HepG2 (cell line): ENCODE data around the gene DDX39B. TPM values are rescaled to one million over a fixed set of nuclear protein-coding genes. Genes with fewer than 3 reads are reported as not detected.

ENCODE experiments used
- CREB1 ChIP-seq, 2 experiments: fragments of 450-650 bp in 1 of 2; IDR thresholded peaks; 2 replicates each; pipeline ENCODE4 v1.6.1; 2016 to 2017; ENCODE audit warnings: control low read depth in 1 of 2, mild to moderate bottlenecking in 1 of 2, missing compliant biosample characterization in 1 of 2, missing genetic modification characterization in 1 of 2
- FOSL2 ChIP-seq: sonication (generic); formaldehyde crosslinking; IDR thresholded peaks from 2 replicates; pipeline ENCODE4 v1.4.0; 2020; ENCODE audit warnings: missing genetic modification reagents
- LCORL ChIP-seq, 2 experiments: fragments of 450-650 bp in 1 of 2; sonication (generic) in 1 of 2; formaldehyde crosslinking in 1 of 2; IDR thresholded peaks; 2 replicates each; pipeline versions ENCODE4 v1.5.0 to v1.6.1; 2017 to 2020; ENCODE audit warnings: antibody characterized with exemption in 1 of 2, missing genetic modification reagents in 1 of 2
- RBFOX2 ChIP-seq: fragments of 200-400 bp; formaldehyde crosslinking; IDR thresholded peaks from 2 replicates; pipeline ENCODE4 v1.6.1; 2017; ENCODE audit warnings: low read depth, mild to moderate bottlenecking, low read length
- SMARCE1 ChIP-seq: fragments of 450-650 bp; IDR thresholded peaks from 2 replicates; pipeline ENCODE4 v1.6.1; 2017; ENCODE audit warnings: borderline replicate concordance
- SP4 ChIP-seq: sonication (generic); formaldehyde crosslinking; IDR thresholded peaks from 2 replicates; pipeline ENCODE4 v1.8.1; 2023; ENCODE audit warnings: mild to moderate bottlenecking, missing genetic modification reagents
- SYNCRIP ChIP-seq: fragments of 200-400 bp; formaldehyde crosslinking; IDR thresholded peaks from 2 replicates; pipeline ENCODE4 v1.6.1; 2018; ENCODE audit warnings: mild to moderate bottlenecking, low read depth, low read length; ENCODE audit not compliant: insufficient read depth
- TBX2 ChIP-seq: sonication (generic); formaldehyde crosslinking; IDR thresholded peaks from 2 replicates; pipeline ENCODE4 v1.5.0; 2020; ENCODE audit warnings: missing genetic modification reagents, mild to moderate bottlenecking, borderline replicate concordance
- ZNF251 ChIP-seq: sonication (generic); formaldehyde crosslinking; IDR thresholded peaks from 2 replicates; pipeline ENCODE4 v1.9.0; 2021; ENCODE audit warnings: mild to moderate bottlenecking, missing genetic modification reagents
- ZNF335 ChIP-seq: sonication (generic); formaldehyde crosslinking; IDR thresholded peaks from 2 replicates; pipeline ENCODE4 v1.4.0; 2020; ENCODE audit warnings: missing genetic modification reagents
- ZNF446 ChIP-seq: sonication (generic); formaldehyde crosslinking; IDR thresholded peaks from 2 replicates; pipeline ENCODE4 v1.5.0; 2020; ENCODE audit warnings: mild to moderate bottlenecking, missing genetic modification reagents
- ZNF629 ChIP-seq: sonication (generic); formaldehyde crosslinking; conservative IDR thresholded peaks from 2 replicates; pipeline ENCODE4 v1.5.0; 2020; ENCODE audit warnings: missing genetic modification reagents
- ZSCAN30 ChIP-seq: sonication (generic); formaldehyde crosslinking; IDR thresholded peaks from 2 replicates; pipeline ENCODE4 v1.5.0; 2020; ENCODE audit warnings: mild to moderate bottlenecking, missing genetic modification reagents
- polyA plus RNA-seq, 8 experiments: library from polyadenylated mRNA; depleted of rRNA in 3 of 8; stranded (reverse) in 7 of 8; unstranded in 1 of 8; fragments of >200 nt; fragmentation: Illumina TruSeq in 4 of 8; extraction: Trizol in 4 of 8; gene quantifications; 2 replicates each; pipeline versions ENCODE4 v1.2.1 to v1.2.3, GENCODE V29; 2011 to 2016; ENCODE audit warnings: low read depth in 4 of 8, missing spikeins in 1 of 8, mixed read lengths in 1 of 8; ENCODE audit not compliant: insufficient read depth in 1 of 8
- total RNA-seq, 5 experiments: library from RNA; depleted of rRNA; stranded (reverse); fragments of >200 nt; fragmentation: Illumina TruSeq; extraction: Trizol; gene quantifications; 2 replicates each; pipeline ENCODE4 v1.2.3, GENCODE V29; 2016; ENCODE audit warnings: low read depth in 1 of 5
- TF ChIP-seq, protein P1 (sequence below): IDR thresholded peaks from 2 replicates; pipeline ENCODE4 v1.4.0; 2020; ENCODE audit warnings: mild to moderate bottlenecking, missing genetic modification reagents
- TF ChIP-seq, protein P2 (sequence below): sonication (generic); formaldehyde crosslinking; IDR thresholded peaks from 2 replicates; pipeline ENCODE4 v1.9.0; 2021; ENCODE audit warnings: missing genetic modification reagents, borderline replicate concordance
- TF ChIP-seq, protein P3 (sequence below): sonication (generic); formaldehyde crosslinking; IDR thresholded peaks from 2 replicates; pipeline ENCODE4 v1.5.1; 2020; ENCODE audit warnings: missing genetic modification reagents, mild to moderate bottlenecking, borderline replicate concordance
- TF ChIP-seq, protein P4 (sequence below): sonication (generic); formaldehyde crosslinking; IDR thresholded peaks from 2 replicates; pipeline ENCODE4 v1.4.0; 2020; ENCODE audit warnings: mild to moderate bottlenecking, missing genetic modification reagents

Gene DDX39B
- total and polyA plus RNA-seq, 2 of the 13 experiments (the other 11 are each of a cell fraction or from before 2014, with no cell fraction given), result 570 to 678 TPM

DNA sequence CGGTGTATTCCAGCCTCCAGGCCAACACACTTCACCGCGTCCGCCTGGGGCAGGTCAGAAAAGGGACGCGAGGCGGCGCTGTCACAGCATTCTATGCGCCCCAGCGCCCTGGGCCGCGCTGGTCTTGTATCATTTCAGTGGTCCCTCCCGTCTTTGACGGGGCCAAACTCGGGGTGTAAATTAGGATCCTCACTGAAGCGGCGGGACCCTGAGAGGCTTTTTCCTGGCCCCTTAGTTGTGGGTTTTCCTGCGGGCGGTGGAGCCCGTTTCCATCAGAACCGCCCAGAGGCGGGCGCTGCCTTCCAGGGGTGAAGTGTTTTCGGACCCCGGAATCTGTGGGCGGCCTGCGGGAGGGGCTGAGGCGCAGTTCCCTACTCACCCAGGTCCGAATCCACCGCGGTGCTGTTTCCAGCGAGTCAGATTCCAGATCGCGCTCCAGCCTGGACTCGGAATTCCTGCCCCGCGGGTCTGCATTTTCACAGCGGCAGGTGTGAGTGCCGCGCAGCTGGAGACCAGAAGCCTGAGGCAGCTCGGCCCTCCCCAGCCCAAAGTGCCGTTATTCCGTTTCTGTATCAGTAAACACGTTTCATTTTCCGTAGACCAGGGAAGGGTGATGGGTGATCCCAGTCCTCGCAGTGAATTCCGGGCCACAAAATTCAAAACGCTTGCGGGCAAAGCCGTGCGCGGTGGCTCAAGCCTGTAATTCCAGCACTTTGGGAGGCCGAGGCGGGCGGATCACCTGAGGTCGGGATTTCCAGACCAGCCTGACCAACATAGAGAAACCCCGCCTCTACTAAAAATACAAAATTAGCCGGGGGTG is 47.7 kb downstream of the DDX39B start (continued):
- TF ChIP-seq, protein P1, sequence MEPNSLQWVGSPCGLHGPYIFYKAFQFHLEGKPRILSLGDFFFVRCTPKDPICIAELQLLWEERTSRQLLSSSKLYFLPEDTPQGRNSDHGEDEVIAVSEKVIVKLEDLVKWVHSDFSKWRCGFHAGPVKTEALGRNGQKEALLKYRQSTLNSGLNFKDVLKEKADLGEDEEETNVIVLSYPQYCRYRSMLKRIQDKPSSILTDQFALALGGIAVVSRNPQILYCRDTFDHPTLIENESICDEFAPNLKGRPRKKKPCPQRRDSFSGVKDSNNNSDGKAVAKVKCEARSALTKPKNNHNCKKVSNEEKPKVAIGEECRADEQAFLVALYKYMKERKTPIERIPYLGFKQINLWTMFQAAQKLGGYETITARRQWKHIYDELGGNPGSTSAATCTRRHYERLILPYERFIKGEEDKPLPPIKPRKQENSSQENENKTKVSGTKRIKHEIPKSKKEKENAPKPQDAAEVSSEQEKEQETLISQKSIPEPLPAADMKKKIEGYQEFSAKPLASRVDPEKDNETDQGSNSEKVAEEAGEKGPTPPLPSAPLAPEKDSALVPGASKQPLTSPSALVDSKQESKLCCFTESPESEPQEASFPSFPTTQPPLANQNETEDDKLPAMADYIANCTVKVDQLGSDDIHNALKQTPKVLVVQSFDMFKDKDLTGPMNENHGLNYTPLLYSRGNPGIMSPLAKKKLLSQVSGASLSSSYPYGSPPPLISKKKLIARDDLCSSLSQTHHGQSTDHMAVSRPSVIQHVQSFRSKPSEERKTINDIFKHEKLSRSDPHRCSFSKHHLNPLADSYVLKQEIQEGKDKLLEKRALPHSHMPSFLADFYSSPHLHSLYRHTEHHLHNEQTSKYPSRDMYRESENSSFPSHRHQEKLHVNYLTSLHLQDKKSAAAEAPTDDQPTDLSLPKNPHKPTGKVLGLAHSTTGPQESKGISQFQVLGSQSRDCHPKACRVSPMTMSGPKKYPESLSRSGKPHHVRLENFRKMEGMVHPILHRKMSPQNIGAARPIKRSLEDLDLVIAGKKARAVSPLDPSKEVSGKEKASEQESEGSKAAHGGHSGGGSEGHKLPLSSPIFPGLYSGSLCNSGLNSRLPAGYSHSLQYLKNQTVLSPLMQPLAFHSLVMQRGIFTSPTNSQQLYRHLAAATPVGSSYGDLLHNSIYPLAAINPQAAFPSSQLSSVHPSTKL (CRISPR knock-in tag), result peak; percentile 52
- peak; percentile 94 for TF ChIP-seq ZNF335 (CRISPR knock-in tag)
- TF ChIP-seq ZNF446 (CRISPR knock-in tag), result 0 out of 2 replicates have a peak, but pooled peaks have one; percentile 41
- TF ChIP-seq ZNF251 (CRISPR knock-in tag), result no peak
- TF ChIP-seq LCORL (IDR thresholded peaks at IDR 0.05), result no peak
- TF ChIP-seq LCORL (CRISPR knock-in tag; IDR thresholded peaks at IDR 0.05), result peak; percentile 8; the same call in 1 of the 2 replicates
- no peak for TF ChIP-seq SP4
- no peak for TF ChIP-seq RBFOX2
- 0 out of 2 replicates have a peak, but pooled peaks have one; percentile 10 for TF ChIP-seq ZNF629 (CRISPR knock-in tag)
- TF ChIP-seq, protein P2, sequence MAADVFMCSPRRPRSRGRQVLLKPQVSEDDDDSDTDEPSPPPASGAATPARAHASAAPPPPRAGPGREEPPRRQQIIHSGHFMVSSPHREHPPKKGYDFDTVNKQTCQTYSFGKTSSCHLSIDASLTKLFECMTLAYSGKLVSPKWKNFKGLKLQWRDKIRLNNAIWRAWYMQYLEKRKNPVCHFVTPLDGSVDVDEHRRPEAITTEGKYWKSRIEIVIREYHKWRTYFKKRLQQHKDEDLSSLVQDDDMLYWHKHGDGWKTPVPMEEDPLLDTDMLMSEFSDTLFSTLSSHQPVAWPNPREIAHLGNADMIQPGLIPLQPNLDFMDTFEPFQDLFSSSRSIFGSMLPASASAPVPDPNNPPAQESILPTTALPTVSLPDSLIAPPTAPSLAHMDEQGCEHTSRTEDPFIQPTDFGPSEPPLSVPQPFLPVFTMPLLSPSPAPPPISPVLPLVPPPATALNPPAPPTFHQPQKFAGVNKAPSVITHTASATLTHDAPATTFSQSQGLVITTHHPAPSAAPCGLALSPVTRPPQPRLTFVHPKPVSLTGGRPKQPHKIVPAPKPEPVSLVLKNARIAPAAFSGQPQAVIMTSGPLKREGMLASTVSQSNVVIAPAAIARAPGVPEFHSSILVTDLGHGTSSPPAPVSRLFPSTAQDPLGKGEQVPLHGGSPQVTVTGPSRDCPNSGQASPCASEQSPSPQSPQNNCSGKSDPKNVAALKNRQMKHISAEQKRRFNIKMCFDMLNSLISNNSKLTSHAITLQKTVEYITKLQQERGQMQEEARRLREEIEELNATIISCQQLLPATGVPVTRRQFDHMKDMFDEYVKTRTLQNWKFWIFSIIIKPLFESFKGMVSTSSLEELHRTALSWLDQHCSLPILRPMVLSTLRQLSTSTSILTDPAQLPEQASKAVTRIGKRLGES (CRISPR knock-in tag), result no peak
- no peak for TF ChIP-seq FOSL2 (CRISPR knock-in tag)
- TF ChIP-seq ZSCAN30 (CRISPR knock-in tag), result no peak
- TF ChIP-seq TBX2 (CRISPR knock-in tag), result peak; percentile 63; the same call in 1 of the 2 replicates
- TF ChIP-seq, protein P3, sequence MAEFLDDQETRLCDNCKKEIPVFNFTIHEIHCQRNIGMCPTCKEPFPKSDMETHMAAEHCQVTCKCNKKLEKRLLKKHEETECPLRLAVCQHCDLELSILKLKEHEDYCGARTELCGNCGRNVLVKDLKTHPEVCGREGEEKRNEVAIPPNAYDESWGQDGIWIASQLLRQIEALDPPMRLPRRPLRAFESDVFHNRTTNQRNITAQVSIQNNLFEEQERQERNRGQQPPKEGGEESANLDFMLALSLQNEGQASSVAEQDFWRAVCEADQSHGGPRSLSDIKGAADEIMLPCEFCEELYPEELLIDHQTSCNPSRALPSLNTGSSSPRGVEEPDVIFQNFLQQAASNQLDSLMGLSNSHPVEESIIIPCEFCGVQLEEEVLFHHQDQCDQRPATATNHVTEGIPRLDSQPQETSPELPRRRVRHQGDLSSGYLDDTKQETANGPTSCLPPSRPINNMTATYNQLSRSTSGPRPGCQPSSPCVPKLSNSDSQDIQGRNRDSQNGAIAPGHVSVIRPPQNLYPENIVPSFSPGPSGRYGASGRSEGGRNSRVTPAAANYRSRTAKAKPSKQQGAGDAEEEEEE (CRISPR knock-in tag), result no peak
- no peak for TF ChIP-seq SYNCRIP
- TF ChIP-seq SMARCE1, result no peak
- no peak for TF ChIP-seq CREB1 (IDR thresholded peaks at IDR 0.05)
- no peak for TF ChIP-seq CREB1 (CRISPR knock-in tag; IDR thresholded peaks at IDR 0.05)
- TF ChIP-seq, protein P4, sequence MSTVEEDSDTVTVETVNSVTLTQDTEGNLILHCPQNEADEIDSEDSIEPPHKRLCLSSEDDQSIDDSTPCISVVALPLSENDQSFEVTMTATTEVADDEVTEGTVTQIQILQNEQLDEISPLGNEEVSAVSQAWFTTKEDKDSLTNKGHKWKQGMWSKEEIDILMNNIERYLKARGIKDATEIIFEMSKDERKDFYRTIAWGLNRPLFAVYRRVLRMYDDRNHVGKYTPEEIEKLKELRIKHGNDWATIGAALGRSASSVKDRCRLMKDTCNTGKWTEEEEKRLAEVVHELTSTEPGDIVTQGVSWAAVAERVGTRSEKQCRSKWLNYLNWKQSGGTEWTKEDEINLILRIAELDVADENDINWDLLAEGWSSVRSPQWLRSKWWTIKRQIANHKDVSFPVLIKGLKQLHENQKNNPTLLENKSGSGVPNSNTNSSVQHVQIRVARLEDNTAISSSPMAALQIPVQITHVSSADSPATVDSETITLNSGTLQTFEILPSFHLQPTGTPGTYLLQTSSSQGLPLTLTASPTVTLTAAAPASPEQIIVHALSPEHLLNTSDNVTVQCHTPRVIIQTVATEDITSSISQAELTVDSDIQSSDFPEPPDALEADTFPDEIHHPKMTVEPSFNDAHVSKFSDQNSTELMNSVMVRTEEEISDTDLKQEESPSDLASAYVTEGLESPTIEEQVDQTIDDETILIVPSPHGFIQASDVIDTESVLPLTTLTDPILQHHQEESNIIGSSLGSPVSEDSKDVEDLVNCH (CRISPR knock-in tag), result no peak
